NT2/D1 (cell line): ENCODE measurements around the gene ATXN10.

Experiments used
- DNase-seq: peaks from one replicate; pipeline ENCODE4 v3.0.0-alpha.2; 2011; ENCODE audit warnings: low read depth, low spot score
- H3K27me3 ChIP-seq: 2 replicates; pipeline ENCODE4 v1.6.0; 2011; ENCODE audit warnings: mild to moderate bottlenecking; ENCODE audit not compliant: insufficient read length, insufficient read depth
- H3K36me3 ChIP-seq: 2 replicates; pipeline ENCODE4 v1.6.1; 2011; ENCODE audit warnings: mild to moderate bottlenecking, low read length, mixed read lengths; ENCODE audit not compliant: insufficient read depth, insufficient read length
- H3K4me1 ChIP-seq: 2 replicates; pipeline ENCODE4 v1.5.1; 2011; ENCODE audit not compliant: insufficient read depth, insufficient read length
- H3K4me3 ChIP-seq: 2 replicates; pipeline ENCODE4 v1.5.1; 2011; ENCODE audit warnings: low read depth; ENCODE audit not compliant: insufficient read length
- H3K9ac ChIP-seq: 2 replicates; pipeline ENCODE4 v1.6.0; 2011; ENCODE audit warnings: low read depth; ENCODE audit not compliant: insufficient read length
- H3K9me3 ChIP-seq: 2 replicates; pipeline ENCODE4 v1.5.1; 2011; ENCODE audit warnings: mild to moderate bottlenecking, low read length; ENCODE audit not compliant: insufficient read depth
- SUZ12 ChIP-seq: IDR thresholded peaks from 2 replicates; pipeline ENCODE4 v1.6.1; 2011; ENCODE audit not compliant: insufficient read length, insufficient read depth; ENCODE audit errors: extremely low read depth
- YY1 ChIP-seq: IDR thresholded peaks from 2 replicates; pipeline ENCODE4 v1.6.1; 2011; ENCODE audit not compliant: insufficient read length, insufficient read depth
- ZNF274 ChIP-seq: IDR thresholded peaks from 2 replicates; pipeline ENCODE4 v1.6.1; 2011; ENCODE audit warnings: mild to moderate bottlenecking, low read depth, low read length

Gene ATXN10

GRCh38 chr22:45683680-45684079, 12.0 kb downstream of the ATXN10 start:
- Histone ChIP-seq H3K9ac (no peak overlapping the region), H3K4me1 (peaks cover 4% of the 10 kb centered on the region), H3K36me3 (peaks cover under 1% of the 10 kb centered on the region), H3K27me3 (no peaks in the 10 kb centered on the region), H3K9me3 (no peaks in the 10 kb centered on the region), H3K4me3 (no peak overlapping the region)
- no peak for DNase-seq
- TF ChIP-seq YY1: no peak

- H3K9me3 ChIP-seq: no peaks in the 10 kb centered on the region
- no peak for TF ChIP-seq ZNF274
- TF ChIP-seq SUZ12: no peak
- no peak for TF ChIP-seq YY1
- peaks cover 4% of the 10 kb centered on the region for H3K4me1 ChIP-seq
- no peak overlapping the region for H3K9ac ChIP-seq
- peaks cover 5% of the 10 kb centered on the region for H3K36me3 ChIP-seq
- no peak overlapping the region for H3K4me3 ChIP-seq
- no peaks in the 10 kb centered on the region for H3K27me3 ChIP-seq
- DNase-seq: no peak
These were observed 12.5 kb downstream of the ATXN10 start for GRCh38 chr22:45684169-45684568.

DNA sequence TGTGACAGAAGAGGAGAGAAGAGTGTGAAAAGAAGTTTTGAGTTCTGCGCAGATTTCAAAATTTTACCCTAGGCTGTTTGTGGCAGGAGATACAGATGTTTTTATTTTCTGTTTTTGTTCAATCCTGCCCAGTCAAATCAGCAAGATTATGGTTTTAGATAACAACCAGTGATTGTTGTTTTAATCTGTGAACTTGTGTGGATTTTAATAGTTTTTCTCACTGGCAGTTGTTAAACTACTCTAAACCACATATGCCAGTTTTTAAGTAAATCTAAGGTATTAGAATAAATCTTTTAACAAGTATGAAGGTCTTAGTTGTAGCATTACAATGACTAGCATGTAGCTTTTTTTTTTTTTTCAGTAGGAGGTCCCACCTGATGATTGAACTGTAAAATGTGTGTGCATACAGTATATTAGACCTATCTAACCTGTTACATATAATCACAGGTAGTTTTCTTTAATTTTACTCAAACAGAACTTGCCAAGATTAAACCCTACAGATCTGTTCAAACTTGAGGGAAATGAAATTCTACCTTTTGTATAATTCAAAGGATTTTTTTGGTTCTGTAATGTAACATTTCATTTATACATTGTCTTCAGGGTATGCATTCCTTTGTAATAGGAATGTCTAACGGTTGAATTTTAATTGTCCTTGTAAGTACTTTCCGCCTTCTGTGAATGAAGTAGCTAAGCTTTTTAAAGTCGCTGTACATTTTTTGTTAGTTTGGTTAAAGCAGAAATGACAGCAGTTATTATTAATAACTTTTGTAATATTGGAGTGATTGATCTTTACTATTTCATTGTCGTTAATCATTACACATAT, 13.3 kb downstream of the ATXN10 start:
- no peak for DNase-seq
- H3K4me3 ChIP-seq: no peak overlapping the region
- TF ChIP-seq ZNF274 (no peak), SUZ12 (no peak), YY1 (no peak)
- no peak overlapping the region for H3K9ac ChIP-seq
- peaks cover 9% of the 10 kb centered on the region for H3K36me3 ChIP-seq
- no peaks in the 10 kb centered on the region for H3K27me3 ChIP-seq
- no peaks in the 10 kb centered on the region for H3K9me3 ChIP-seq
- peaks cover 3% of the 10 kb centered on the region for H3K4me1 ChIP-seq

- DNase-seq: no peak
- peaks cover 2% of the 10 kb centered on the region for H3K4me1 ChIP-seq
These were observed 14.4 kb downstream of the ATXN10 start for GRCh38 chr22:45686004-45686403.

GRCh38 chr22:45686836-45687235, 15.2 kb downstream of the ATXN10 start:
- DNase-seq: no peak
- no peak for TF ChIP-seq SUZ12
- TF ChIP-seq YY1: no peak
- no peak for TF ChIP-seq ZNF274
- no peak overlapping the region for H3K9ac ChIP-seq
- H3K9me3 ChIP-seq: no peaks in the 10 kb centered on the region
- H3K36me3 ChIP-seq: peaks cover 21% of the 10 kb centered on the region
- no peaks in the 10 kb centered on the region for H3K4me1 ChIP-seq
- H3K27me3 ChIP-seq: no peaks in the 10 kb centered on the region
- no peak overlapping the region for H3K4me3 ChIP-seq

More at GRCh38 chr22:45686004-45686403, 14.4 kb downstream of the ATXN10 start:
- TF ChIP-seq SUZ12 (no peak), ZNF274 (no peak), YY1 (no peak)
- Histone ChIP-seq H3K9me3 (no peaks in the 10 kb centered on the region), H3K9ac (no peak overlapping the region), H3K4me3 (no peak overlapping the region), H3K36me3 (peaks cover 17% of the 10 kb centered on the region), H3K27me3 (no peaks in the 10 kb centered on the region)

- H3K9ac ChIP-seq: no peak overlapping the region
- H3K4me1 ChIP-seq: no peaks in the 10 kb centered on the region
- no peak overlapping the region for H3K4me3 ChIP-seq
- H3K36me3 ChIP-seq: peaks cover 29% of the 10 kb centered on the region
- no peak for DNase-seq
- no peaks in the 10 kb centered on the region for H3K9me3 ChIP-seq
- no peaks in the 10 kb centered on the region for H3K27me3 ChIP-seq
- no peak for TF ChIP-seq ZNF274
- no peak for TF ChIP-seq SUZ12
- TF ChIP-seq YY1: no peak
These were observed 17.0 kb downstream of the ATXN10 start for GRCh38 chr22:45688600-45689080.

DNA sequence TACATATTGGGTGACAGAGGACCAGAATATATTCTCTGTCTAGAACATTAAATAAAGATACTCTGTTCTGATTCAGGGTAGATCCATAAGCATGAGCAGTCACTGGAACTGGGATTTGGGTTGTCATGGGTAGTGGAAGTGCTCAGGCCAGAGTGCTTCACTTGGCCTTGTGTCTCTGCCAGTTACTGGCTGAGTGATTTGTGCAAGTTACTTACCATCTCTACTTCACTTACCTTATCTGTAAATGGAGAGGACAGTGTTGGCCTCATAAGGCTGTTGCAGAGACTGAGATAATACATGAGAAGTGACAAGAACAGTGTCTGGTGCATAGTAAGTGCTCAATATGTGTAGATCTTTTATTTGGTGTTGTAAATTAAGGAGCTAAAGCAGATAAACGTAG, 17.6 kb downstream of the ATXN10 start:
- Histone ChIP-seq H3K9me3 (no peaks in the 10 kb centered on the region), H3K9ac (no peak overlapping the region), H3K36me3 (peaks cover 35% of the 10 kb centered on the region), H3K4me1 (no peaks in the 10 kb centered on the region), H3K4me3 (no peak overlapping the region), H3K27me3 (no peaks in the 10 kb centered on the region)
- no peak for DNase-seq
- TF ChIP-seq ZNF274 (no peak), SUZ12 (no peak)

GRCh38 chr22:45690008-45690407, 18.4 kb downstream of the ATXN10 start:
- no peak overlapping the region for H3K9ac ChIP-seq
- H3K27me3 ChIP-seq: no peaks in the 10 kb centered on the region
- no peak overlapping the region for H3K4me3 ChIP-seq
- TF ChIP-seq YY1 (no peak), ZNF274 (no peak), SUZ12 (no peak)
- DNase-seq: no peak
- no peaks in the 10 kb centered on the region for H3K9me3 ChIP-seq
- H3K36me3 ChIP-seq: peaks cover 37% of the 10 kb centered on the region
- H3K4me1 ChIP-seq: no peaks in the 10 kb centered on the region
